ENCODE results near the gene VPS26C. TPM values are rescaled to one million over a fixed set of nuclear protein-coding genes. Genes with fewer than 3 reads are reported as not detected.

Gene VPS26C
- total and polyA plus RNA-seq, 9 of the 15 experiments (the other 6 are each of a cell fraction or from before 2014, with no cell fraction given): 32.8 to 48.7 (median 42.1) TPM

DNA sequence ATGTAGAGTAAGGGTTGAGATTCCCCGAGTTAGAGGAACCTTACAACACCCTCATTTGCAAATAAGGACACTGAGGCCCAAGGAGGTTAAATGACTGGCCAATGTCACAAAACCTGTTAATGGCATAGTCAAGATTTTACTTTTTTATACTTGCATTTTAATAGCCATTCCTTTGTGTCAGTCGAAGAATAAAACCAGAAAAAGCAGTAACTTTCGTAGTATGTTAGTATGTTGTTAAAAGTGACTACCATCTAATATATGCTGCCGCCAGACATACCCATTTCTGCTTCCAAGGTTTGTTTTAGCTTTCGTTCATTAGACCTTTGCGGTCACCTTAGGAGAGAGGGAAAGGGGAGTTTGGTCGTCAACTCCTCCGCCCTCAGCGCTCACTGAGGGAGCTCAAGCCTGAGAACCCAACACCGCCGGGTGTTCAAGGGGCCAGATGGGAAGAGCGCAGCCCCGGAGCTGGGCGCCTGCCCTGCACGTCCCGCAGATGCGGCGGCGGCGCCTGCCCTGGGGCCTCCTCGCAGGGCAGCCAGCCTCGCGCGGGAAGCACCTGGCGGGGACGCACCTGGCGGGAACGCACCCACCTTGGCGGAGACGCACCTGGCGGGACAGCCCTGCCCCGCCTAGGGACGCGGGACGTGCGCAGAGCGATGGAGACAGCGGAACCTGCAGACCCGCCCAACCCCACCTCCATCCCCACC lies 466 bp downstream of the VPS26C start (continued):
- TF ChIP-seq RAD21 (CRISPR knock-in tag; conservative IDR thresholded peaks at IDR 0.05 in 1 of 2, IDR thresholded peaks at IDR 0.05 in 1 of 2): 0 out of 4 replicates have a peak, but pooled peaks of 1 of the 2 experiments have one; percentile 6
- TF ChIP-seq, protein P1, sequence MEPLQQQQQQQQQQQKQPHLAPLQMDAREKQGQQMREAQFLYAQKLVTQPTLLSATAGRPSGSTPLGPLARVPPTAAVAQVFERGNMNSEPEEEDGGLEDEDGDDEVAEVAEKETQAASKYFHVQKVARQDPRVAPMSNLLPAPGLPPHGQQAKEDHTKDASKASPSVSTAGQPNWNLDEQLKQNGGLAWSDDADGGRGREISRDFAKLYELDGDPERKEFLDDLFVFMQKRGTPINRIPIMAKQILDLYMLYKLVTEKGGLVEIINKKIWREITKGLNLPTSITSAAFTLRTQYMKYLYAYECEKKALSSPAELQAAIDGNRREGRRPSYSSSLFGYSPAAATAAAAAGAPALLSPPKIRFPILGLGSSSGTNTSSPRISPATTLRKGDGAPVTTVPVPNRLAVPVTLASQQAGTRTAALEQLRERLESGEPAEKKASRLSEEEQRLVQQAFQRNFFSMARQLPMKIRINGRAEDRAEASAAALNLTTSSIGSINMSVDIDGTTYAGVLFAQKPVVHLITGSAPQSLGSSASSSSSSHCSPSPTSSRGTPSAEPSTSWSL (CRISPR knock-in tag; IDR thresholded peaks at IDR 0.05; ENCODE audit: borderline replicate concordance): no peak
- TF ChIP-seq, protein P2, sequence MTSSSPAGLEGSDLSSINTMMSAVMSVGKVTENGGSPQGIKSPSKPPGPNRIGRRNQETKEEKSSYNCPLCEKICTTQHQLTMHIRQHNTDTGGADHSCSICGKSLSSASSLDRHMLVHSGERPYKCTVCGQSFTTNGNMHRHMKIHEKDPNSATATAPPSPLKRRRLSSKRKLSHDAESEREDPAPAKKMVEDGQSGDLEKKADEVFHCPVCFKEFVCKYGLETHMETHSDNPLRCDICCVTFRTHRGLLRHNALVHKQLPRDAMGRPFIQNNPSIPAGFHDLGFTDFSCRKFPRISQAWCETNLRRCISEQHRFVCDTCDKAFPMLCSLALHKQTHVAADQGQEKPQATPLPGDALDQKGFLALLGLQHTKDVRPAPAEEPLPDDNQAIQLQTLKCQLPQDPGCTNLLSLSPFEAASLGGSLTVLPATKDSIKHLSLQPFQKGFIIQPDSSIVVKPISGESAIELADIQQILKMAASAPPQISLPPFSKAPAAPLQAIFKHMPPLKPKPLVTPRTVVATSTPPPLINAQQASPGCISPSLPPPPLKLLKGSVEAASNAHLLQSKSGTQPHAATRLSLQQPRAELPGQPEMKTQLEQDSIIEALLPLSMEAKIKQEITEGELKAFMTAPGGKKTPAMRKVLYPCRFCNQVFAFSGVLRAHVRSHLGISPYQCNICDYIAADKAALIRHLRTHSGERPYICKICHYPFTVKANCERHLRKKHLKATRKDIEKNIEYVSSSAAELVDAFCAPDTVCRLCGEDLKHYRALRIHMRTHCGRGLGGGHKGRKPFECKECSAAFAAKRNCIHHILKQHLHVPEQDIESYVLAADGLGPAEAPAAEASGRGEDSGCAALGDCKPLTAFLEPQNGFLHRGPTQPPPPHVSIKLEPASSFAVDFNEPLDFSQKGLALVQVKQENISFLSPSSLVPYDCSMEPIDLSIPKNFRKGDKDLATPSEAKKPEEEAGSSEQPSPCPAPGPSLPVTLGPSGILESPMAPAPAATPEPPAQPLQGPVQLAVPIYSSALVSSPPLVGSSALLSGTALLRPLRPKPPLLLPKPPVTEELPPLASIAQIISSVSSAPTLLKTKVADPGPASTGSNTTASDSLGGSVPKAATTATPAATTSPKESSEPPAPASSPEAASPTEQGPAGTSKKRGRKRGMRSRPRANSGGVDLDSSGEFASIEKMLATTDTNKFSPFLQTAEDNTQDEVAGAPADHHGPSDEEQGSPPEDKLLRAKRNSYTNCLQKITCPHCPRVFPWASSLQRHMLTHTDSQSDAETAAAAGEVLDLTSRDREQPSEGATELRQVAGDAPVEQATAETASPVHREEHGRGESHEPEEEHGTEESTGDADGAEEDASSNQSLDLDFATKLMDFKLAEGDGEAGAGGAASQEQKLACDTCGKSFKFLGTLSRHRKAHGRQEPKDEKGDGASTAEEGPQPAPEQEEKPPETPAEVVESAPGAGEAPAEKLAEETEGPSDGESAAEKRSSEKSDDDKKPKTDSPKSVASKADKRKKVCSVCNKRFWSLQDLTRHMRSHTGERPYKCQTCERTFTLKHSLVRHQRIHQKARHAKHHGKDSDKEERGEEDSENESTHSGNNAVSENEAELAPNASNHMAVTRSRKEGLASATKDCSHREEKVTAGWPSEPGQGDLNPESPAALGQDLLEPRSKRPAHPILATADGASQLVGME (CRISPR knock-in tag; IDR thresholded peaks at IDR 0.05): peak; percentile 73; the same call in 1 of the 2 replicates
- 0 out of 2 replicates have a peak, but pooled peaks have one; percentile 44 for TF ChIP-seq ZSCAN32 (CRISPR knock-in tag; IDR thresholded peaks at IDR 0.05)
- no peak for TF ChIP-seq NEUROD1 (IDR thresholded peaks at IDR 0.05; ENCODE audit: borderline replicate concordance, low read depth, low read length, partially characterized antibody)
- no peak for TF ChIP-seq XRCC4 (IDR thresholded peaks at IDR 0.05; ENCODE audit: extremely low read depth, insufficient read depth, insufficient read length)
- TF ChIP-seq, protein P3, sequence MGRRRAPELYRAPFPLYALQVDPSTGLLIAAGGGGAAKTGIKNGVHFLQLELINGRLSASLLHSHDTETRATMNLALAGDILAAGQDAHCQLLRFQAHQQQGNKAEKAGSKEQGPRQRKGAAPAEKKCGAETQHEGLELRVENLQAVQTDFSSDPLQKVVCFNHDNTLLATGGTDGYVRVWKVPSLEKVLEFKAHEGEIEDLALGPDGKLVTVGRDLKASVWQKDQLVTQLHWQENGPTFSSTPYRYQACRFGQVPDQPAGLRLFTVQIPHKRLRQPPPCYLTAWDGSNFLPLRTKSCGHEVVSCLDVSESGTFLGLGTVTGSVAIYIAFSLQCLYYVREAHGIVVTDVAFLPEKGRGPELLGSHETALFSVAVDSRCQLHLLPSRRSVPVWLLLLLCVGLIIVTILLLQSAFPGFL (CRISPR knock-in tag; IDR thresholded peaks at IDR 0.05): 0 out of 2 replicates have a peak, but pooled peaks have one; percentile 60
- TF ChIP-seq, protein P4, sequence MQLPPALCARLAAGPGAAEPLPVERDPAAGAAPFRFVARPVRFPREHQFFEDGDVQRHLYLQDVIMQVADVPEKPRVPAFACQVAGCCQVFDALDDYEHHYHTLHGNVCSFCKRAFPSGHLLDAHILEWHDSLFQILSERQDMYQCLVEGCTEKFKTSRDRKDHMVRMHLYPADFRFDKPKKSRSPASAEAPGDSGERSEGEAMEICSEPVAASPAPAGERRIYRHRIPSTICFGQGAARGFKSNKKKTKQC (CRISPR knock-in tag; IDR thresholded peaks at IDR 0.05): 0 out of 2 replicates have a peak, but pooled peaks have one; percentile 40
- no peak for TF ChIP-seq PHF20 (IDR thresholded peaks at IDR 0.05; ENCODE audit: partially characterized antibody)
- TF ChIP-seq, protein P5, sequence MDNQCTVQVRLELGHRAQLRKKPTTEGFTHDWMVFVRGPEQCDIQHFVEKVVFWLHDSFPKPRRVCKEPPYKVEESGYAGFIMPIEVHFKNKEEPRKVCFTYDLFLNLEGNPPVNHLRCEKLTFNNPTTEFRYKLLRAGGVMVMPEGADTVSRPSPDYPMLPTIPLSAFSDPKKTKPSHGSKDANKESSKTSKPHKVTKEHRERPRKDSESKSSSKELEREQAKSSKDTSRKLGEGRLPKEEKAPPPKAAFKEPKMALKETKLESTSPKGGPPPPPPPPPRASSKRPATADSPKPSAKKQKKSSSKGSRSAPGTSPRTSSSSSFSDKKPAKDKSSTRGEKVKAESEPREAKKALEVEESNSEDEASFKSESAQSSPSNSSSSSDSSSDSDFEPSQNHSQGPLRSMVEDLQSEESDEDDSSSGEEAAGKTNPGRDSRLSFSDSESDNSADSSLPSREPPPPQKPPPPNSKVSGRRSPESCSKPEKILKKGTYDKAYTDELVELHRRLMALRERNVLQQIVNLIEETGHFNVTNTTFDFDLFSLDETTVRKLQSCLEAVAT (IDR thresholded peaks at IDR 0.05): no peak
- TF ChIP-seq, protein P6, sequence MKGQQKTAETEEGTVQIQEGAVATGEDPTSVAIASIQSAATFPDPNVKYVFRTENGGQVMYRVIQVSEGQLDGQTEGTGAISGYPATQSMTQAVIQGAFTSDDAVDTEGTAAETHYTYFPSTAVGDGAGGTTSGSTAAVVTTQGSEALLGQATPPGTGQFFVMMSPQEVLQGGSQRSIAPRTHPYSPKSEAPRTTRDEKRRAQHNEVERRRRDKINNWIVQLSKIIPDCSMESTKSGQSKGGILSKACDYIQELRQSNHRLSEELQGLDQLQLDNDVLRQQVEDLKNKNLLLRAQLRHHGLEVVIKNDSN (CRISPR knock-in tag; IDR thresholded peaks at IDR 0.05): no peak
- no peak for TF ChIP-seq BHLHE40 (IDR thresholded peaks at IDR 0.05; ENCODE audit: low read length)
- TF ChIP-seq GABPB2 (CRISPR knock-in tag; conservative IDR thresholded peaks at IDR 0.05): 0 out of 2 replicates have a peak, but pooled peaks have one; percentile 11
- TF ChIP-seq CBX3 (IDR thresholded peaks at IDR 0.05; ENCODE audit: borderline replicate concordance in 1 of 2, low read length in 2 of 2): no peak

Measured in K562 (cell line).